ENCODE data around the gene ERVK3-1. TPM values are rescaled to one million over a fixed set of nuclear protein-coding genes. Genes with fewer than 3 reads are reported as not detected.

Gene ERVK3-1
- total and polyA plus RNA-seq, 2 of the 13 experiments (the other 11 are each of a cell fraction or from before 2014, with no cell fraction given) = 28.5 to 38.7 TPM

DNA sequence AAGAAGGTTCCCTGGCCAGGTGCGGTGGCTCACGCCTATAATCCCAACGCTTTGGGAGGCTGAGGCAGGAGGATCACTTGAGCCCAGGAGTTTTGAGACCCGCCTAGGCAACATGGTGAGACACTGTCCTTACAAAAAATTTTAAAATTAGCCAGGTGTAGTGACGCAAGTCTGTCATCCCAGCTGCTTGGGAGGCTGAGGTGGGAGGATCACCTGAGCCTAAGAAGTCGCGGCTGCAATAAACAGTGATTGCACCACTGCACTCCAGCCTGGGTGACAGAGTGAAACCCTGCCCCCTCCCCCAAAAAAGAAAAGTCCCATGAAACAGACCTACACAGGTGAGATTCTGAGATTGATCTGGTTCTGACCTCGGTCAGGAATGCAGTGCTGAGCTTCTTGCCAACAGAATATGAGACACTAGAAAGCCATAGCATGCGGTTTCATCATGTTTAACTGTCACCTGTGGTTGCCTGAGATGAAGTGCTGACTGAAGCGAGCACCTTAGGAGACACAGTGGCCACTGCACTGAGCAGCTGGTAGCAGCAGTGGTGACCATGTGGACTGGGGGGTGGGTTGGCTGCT, 50.1 kb downstream of the ERVK3-1 start:
- Histone ChIP-seq H3K4me3 (replicated peaks in 1 of 3; ENCODE audit: insufficient read depth in 1 of 3, low read depth in 2 of 3, low read length in 3 of 3) (no peak overlapping the region), H3K79me2 (ENCODE audit: insufficient read depth, low read length) (no peaks in the 10 kb centered on the region), H3K9me3 (ENCODE audit: low read length) (no peaks in the 10 kb centered on the region), H2AFZ (ENCODE audit: low read length) (no peak overlapping the region), H3K4me2 (ENCODE audit: low read depth, low read length) (no peak overlapping the region), H3K27ac (ENCODE audit: extremely low read length, insufficient read depth, low read length) (no peak overlapping the region), H3K36me3 (replicated peaks in 1 of 2; ENCODE audit: control insufficient read depth in 1 of 2, insufficient read depth in 2 of 2, low read length in 2 of 2) (no peaks in the 10 kb centered on the region), H4K20me1 (ENCODE audit: insufficient read depth, low read length) (no peaks in the 10 kb centered on the region), H3K4me1 (ENCODE audit: insufficient read depth, low read length) (peaks cover 37% of the 10 kb centered on the region), H3K9ac (ENCODE audit: insufficient read depth, low read depth, low read length) (no peak overlapping the region), H3K27me3 (ENCODE audit: control insufficient read depth in 1 of 2, insufficient read depth in 2 of 2, low read length in 2 of 2) (no peaks in the 10 kb centered on the region)
- in situ Hi-C loops (cut with HindIII; ENCODE audit: extremely low pct_ligation_motif_present, low pct_unique_long_range_greater_than_20kb) = no loop called here
- CTCF ChIA-PET (ENCODE audit: low intra/inter-chr PET ratio, low total read pairs) = no interaction called here
- no peak for FAIRE-seq
- DNase-seq (ENCODE audit: low spot score) = no peak
- no peak for TF ChIP-seq RFX5 (IDR thresholded peaks at IDR 0.05; ENCODE audit: low read depth, low read length)
- TF ChIP-seq, protein P1, sequence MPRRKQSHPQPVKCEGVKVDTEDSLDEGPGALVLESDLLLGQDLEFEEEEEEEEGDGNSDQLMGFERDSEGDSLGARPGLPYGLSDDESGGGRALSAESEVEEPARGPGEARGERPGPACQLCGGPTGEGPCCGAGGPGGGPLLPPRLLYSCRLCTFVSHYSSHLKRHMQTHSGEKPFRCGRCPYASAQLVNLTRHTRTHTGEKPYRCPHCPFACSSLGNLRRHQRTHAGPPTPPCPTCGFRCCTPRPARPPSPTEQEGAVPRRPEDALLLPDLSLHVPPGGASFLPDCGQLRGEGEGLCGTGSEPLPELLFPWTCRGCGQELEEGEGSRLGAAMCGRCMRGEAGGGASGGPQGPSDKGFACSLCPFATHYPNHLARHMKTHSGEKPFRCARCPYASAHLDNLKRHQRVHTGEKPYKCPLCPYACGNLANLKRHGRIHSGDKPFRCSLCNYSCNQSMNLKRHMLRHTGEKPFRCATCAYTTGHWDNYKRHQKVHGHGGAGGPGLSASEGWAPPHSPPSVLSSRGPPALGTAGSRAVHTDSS (CRISPR knock-in tag; conservative IDR thresholded peaks at IDR 0.05) = no peak
- TF ChIP-seq TAF15 (IDR thresholded peaks at IDR 0.05; ENCODE audit: low read depth, low read length, poor library complexity, severe bottlenecking) = no peak
- TF ChIP-seq ZBTB38 (CRISPR knock-in tag; IDR thresholded peaks at IDR 0.05) = no peak
- no peak for TF ChIP-seq ZNF75D (CRISPR knock-in tag; IDR thresholded peaks at IDR 0.05; ENCODE audit: borderline replicate concordance)
- no peak for TF ChIP-seq ZFY (CRISPR knock-in tag; IDR thresholded peaks at IDR 0.05)
- TF ChIP-seq NFE2L1 (CRISPR knock-in tag; IDR thresholded peaks at IDR 0.05; ENCODE audit: borderline replicate concordance) = no peak
- TF ChIP-seq CENPT (CRISPR knock-in tag; IDR thresholded peaks at IDR 0.05; ENCODE audit: low read depth) = no peak
- TF ChIP-seq ZNF564 (CRISPR knock-in tag; IDR thresholded peaks at IDR 0.05) = no peak
- no peak for TF ChIP-seq IKZF4 (CRISPR knock-in tag; IDR thresholded peaks at IDR 0.05; ENCODE audit: borderline replicate concordance, low read depth, not compliant biosample characterization)
- no peak for TF ChIP-seq MAFF (IDR thresholded peaks at IDR 0.05; ENCODE audit: low read depth, low read length)
- TF ChIP-seq ZNF781 (CRISPR knock-in tag; IDR thresholded peaks at IDR 0.05; ENCODE audit: borderline replicate concordance, not compliant biosample characterization) = no peak
- TF ChIP-seq, protein P2, sequence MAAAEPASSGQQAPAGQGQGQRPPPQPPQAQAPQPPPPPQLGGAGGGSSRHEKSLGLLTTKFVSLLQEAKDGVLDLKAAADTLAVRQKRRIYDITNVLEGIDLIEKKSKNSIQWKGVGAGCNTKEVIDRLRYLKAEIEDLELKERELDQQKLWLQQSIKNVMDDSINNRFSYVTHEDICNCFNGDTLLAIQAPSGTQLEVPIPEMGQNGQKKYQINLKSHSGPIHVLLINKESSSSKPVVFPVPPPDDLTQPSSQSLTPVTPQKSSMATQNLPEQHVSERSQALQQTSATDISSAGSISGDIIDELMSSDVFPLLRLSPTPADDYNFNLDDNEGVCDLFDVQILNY (CRISPR knock-in tag; conservative IDR thresholded peaks at IDR 0.05) = no peak
- TF ChIP-seq MXD4 (CRISPR knock-in tag; IDR thresholded peaks at IDR 0.05) = no peak
- TF ChIP-seq GZF1 (CRISPR knock-in tag; IDR thresholded peaks at IDR 0.05) = no peak
- no peak for TF ChIP-seq HDAC2 (CRISPR knock-in tag; IDR thresholded peaks at IDR 0.05)
- no peak for TF ChIP-seq ISL2 (CRISPR knock-in tag; IDR thresholded peaks at IDR 0.05)
- ATAC-seq = no peak
- POLR2A ChIA-PET = no interaction called here
- no TSS peak for BruUV-seq (replicated peaks)
- intact Hi-C loops (cut with micrococcal nuclease; ENCODE audit: unreplicated experiment) = no loop called here
- WGBS (ENCODE audit: low lambda C conversion rate) = 76% methylated on average over 9 of the region's 10 CpGs
